GOT3 (cell line): Measurements from ENCODE around the gene CUEDC1.

Experiments used
- DNase-seq: peaks from one replicate; lab custom pipeline; 2025; ENCODE audit warnings: mixed read lengths; lab: John Stamatoyannopoulos, UW

CUEDC1 gene

DNA sequence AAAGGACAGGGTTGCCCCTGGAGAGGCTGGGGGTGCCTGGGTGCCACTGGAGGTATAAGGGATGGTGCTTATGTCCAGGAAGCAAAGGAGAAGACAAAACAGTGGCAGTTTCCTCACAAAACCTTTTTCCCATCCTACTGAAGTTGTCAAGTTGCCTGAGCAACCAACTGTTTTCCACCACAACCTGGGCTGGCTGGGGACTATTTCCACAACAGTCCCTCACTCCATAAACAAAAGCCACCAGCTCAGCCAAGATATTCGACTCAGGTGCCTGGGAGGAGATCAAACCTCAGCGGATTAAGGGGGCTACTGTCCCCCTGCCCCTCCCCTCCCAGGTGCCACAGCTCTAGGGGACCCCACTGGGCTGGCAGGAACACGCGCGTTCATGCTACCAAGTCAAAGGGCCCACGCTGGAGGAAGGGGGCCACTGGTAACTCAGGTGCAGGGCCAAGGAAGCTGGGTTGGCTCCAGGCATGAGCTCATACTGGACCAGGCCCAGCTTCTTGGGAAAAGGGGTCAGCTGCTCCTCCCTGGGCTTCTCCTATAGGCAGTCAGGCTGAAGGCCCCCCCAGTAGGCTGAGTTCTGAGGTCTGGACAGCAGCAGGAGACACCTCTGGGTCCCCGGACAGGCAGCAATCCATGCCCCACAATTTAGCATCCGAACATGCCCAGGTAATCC lies 59.7 kb downstream of the CUEDC1 start:
- DNase-seq: no peak

DNA sequence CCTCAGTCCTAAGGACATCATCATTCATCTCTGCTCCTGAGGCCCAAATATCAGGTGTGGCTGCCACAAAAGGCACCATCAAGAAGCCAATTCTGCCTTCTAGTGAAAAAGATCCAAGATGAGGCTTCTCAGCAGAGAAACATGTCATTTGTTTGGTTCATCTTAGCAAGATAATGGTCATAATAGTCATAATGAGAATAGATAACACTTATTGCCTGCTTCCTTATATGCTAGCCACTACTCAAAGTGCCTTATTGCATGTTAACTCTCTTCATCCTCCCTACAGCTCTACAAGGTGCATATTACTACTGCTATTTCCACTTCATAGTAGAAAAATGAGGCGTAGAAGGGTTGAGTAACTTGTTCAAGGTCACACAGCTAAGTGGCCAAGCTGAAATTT lies 60.4 kb downstream of the CUEDC1 start:
- no peak for DNase-seq

DNA sequence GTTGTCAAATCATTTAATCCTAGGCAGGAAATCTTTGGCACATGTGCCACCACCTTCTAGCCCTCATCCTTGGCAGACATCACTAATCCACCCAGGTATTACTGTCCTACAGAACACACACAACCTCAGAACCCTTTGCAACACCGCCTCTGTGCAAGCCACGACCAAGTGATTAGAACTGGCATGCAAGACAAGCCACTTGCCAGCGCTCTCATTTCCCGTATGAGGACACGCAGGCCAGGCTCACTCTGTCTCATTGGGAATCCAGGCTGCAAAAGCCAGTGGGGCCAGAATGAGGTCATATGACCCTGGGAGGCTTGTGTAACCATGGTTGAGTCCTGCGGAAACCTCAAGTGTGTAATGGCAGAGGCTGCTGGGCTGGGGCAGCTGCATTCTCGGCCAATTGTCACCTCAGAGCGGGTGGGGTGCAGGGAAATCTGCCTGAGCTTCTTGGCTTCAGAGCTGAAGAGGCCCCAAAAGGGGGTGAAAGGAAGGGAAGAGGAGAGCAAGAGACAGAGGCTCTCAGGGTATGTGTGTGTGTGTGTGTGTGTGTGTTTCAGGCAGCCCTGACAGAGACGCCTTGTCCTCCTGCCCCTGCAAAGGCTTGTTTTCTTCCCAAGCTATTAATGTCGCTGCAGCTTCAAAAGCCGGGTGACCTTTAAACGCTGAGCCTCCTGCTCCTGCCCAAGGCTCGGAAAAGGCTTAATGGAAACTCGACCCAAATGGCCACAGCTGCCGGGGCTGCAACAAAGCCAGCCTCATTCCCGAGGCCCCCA lies 62.2 kb downstream of the CUEDC1 start:
- peak; percentile 90 for DNase-seq

DNA sequence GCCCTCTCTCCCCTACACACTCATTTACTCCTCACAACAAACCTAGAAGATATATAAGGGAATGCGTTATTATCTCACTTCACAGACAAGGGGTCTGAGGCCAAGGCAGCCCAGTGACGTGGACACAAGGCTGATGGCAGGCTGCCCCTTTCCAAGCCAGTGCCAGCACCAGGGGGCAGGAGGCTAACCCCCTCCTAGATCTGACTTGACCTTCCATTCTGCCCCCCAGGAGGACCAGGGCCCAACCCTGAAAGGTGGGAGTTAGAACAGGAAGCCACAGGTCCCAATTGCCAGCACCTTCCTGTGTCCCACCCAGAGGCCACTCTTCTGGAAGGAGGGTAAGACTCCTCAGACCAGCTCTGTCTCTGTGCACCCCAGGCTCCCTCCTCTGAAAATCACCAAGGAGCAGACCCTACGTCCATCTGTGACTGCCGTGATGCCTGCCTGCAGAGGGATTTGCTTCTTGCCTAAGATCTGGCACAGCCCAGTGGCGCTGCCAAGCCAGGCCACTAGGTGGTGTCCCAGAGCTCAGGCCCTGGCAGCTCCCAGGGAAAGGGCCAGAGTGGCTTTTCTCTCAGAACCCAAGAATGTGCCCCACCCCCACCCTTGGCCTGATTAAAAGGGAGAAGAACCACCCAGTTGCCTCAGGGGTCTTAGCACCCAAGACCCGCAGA lies 62.9 kb downstream of the CUEDC1 start:
- peak; percentile 67 for DNase-seq

DNA sequence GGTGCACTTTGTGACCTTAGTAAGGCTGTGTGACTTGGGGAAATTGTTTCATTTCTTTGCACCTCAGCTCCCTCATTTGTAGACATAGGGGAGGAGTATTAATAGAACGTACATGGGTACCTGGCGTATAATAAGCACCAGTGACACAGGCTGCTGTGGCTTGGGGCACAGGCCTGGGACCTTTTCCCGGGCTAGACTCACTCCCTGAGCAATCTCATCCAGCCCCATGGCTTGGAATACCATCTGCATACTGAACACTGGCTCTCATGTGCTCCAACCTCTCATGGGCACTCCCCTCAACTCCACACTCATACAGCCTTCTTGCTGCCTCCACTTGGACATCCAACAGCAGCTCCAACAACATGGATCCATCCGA lies 64.4 kb downstream of the CUEDC1 start:
- no peak for DNase-seq

DNA sequence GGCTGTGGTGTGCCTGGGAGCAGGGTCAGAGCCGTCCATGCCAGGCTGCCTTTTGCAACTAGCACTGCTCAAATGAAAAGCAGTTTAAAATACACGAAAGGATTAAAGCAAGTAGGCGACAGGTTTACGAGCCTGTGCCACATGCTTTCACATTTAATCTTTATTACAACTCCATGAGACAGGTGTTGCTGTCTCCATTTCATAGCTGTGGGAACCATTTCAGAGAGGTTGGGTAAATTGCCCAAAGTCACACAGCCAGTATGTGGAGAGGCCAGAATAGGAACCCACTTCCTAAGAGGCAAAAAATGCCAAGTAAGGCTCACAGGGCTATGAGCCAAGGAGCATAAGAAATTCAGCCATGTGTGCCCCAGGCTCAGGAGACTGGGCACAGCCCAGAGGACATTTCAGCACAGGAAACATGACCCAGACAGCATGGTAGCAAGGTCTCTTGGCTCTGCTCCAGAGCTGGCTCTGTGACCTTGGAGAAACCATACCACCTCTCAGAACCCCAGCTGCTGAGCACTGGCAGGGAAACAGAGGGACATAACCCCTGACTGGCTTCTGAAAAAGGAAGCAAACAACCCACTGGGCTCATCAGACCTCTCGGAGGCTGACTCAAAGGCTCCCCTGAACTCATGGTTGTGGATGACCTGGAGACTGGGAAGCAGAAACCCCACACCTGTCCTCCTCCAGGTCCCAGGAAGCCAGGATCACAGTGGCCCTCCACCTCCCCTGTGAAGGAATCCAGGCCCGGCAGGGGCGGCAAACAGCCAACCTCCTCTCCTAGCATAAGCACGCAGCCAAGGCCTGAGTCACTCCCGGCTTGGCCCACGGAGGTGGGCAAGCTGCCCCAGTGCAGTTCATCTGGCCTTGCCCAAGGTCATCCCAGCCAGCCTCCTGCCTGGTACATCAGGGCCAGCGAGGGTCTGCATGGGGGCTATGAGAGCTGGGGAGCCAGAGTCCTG lies 65.0 kb downstream of the CUEDC1 start:
- DNase-seq: peak; percentile 45

DNA sequence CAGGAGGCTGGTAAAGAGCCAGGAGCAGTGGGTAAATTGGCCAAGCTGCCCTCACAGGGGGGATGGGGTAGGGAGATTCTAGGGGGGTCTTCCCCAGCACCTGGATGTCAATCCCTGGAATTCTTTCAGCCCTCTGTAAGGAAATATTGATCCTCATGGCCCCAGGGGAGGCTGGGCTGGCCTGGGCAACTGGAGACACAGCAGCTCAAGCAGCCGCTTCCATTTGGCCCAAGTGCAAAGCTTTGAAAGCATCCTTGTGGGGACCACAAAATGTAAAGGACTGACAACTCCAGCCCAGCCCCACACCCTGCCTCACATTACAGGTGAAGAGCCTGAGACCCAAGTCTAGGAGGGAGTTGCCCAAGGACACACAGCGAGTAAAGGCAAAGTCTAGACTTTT lies 66.0 kb downstream of the CUEDC1 start:
- no peak for DNase-seq

DNA sequence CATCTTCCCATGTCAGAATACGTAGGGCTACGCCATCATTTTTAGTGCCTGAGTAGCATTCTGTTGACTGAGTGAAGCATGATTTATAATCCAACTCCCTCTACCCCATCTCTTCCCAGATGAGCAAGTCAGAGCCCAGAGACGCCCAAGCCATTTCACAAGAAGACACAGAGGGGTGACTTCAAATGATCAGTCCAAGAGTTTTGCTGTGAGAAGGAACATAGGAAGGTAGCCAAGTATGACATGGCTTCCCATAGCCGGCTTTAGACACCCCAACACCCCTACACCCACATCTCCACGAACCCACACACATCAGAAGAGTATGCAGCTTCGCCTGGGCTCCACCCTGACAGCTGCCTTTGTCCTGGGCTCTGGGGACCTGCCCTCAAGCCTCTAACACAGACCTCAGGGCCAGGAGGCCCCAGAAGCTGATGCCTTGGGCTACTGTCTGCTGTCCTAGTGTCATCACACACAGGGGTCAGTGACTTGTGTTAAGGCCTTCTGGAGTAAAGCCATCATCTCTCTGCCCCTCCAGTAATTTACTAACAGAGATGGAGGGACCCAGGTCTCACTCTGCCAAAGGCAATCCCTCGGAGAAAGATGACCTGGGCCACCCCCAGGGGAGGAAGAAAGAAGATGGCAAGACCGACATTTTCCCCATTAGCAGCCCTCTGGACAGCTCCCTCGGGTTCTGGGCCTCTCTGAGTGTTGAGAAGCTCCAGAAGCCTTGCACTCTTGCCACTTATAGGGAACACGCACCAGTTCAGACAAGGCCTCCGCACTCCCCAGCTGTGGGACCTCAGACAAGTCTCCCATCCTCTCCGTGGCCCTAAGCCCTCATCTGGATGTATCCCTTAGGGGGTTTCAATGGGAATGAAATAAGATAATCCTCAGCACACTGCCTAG lies 66.6 kb downstream of the CUEDC1 start:
- DNase-seq: no peak

DNA sequence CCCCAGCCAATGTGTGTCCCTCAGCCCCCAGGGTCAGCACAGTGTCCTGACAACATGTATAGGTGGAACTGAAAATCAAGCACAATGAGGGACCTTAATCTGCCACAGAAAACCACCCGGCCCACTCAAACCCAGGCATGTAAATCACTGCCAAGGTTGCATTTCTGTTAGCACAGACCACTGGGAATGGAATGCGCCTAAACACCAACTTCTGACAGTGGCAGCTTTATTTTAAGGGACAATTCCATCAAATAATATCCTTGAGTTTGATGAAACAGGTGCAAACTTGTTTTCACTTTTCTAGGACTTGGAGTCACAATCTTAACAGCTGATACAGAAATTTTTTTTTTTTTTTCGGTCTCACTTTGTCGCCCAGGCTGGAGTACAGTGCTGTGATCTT lies 68.1 kb downstream of the CUEDC1 start:
- no peak for DNase-seq

DNA sequence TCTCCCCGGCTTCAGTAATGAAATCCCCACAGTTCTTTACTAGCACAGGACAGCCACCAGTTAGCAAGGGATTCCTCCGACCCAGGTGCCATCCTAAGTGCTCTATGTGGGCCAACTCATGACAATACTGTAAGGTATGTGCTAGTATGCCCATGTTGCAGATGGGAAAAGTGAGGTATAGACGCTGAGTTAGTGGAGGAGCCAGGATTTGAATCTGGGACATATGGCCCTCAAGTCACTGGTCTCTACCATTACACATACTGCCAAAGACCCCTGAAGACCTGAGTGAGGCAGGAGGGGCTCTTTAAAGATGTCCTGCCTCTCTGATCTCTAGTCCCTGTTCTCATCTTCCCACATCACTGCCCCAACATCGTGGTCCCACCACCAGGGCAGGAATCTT lies 69.2 kb downstream of the CUEDC1 start:
- no peak for DNase-seq

DNA sequence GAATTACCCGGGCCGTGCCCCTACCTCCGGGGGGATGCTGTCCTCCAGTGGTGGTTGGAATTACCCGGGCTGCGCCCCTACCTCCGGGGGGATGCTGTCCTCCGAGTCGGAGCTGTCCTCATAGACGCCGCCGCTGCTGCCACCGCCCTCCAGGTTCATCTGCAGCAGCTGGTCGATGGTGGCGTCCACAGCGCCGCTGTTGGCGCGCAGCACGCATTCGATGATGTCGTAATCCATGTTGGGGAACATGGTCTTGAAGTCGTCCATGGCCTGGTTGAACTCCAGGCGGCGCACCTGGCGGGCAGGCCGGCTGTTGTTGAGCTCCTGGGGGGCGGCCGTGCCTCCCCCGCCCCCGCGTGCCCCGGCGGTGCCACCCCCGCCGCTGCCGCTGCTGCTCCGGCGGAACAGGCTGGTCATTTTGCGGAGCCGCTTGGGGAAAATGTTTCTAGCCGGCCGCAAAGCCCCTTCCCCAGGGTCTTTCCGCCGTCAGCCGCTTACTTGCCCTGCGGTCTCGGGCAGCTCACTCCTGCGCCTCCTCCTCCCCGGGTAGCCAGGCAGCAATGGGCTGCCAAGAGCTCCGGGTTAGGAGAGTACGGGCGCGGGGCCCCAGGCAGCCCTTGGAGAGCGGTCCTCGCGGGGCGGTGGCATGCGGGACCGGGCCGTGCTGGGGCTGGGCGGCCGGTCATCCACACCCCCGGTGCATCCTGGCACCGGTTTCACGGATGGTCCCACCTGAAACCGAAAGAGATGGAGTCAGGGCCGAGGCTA lies 69.9 kb downstream of the CUEDC1 start:
- no peak for DNase-seq

DNA sequence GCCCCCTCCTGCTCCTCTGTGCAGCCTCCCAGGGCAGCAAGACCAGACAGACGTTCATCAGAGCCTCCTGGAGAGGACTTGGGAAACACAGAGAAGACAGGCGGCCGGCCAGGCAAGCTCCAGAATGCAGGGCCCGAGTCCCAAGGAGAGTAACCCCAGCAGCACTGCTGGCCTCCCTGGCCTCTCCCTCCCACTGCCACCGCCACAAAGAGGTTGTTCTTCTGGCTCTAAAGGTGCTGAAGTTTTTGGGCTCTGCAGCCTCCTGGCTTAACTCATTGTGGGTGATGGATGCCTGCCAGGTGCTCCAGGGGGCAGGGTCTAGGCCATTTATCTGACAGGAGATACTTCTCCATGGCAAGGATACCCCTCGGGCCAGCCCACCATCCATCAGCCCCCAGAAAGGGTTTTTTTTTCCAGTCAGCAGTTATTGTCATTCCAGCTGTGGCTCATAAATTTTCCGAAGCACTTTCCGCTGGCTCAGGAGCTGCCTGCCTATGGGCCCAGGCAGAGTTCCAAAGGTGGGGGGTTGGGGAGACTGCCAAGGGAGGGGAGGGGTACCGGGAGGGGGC lies 73.3 kb downstream of the CUEDC1 start:
- no peak for DNase-seq

DNA sequence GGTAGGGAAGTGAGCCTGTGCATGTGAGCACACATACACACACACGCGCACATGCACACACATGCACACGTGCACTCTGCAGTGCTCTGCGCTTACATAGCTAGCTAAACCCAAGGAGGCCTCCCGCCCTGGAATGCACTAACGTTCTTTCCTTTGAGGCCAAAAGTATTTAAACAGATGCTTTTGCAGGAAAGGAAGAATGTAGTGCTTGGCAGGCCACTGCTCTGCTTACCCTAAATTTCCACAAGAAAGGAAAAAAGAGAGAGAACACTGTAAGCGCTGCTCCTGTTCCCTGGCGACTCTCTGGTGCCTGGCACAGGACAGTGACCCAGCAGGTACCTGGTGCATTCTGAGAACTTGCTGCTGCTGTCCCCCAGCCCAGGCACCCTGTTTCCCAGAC lies 74.1 kb downstream of the CUEDC1 start:
- no peak for DNase-seq

DNA sequence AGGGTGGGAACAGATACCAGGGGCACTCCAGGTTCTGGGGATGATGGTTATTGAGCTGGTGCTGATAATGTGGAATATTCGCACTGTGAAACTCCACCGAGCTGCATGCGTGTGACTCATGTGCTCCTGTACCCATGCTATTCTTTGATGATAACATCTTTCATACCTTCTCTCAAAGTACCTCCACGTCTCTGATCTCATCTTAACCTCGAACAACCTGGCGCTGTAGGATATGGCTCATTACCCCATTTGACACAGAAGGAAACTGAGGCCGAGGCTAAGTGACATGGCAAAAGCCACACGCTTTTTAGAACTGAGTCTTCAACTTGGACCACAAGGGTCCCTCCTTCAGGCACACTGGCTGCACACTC lies 75.1 kb downstream of the CUEDC1 start:
- DNase-seq: no peak

DNA sequence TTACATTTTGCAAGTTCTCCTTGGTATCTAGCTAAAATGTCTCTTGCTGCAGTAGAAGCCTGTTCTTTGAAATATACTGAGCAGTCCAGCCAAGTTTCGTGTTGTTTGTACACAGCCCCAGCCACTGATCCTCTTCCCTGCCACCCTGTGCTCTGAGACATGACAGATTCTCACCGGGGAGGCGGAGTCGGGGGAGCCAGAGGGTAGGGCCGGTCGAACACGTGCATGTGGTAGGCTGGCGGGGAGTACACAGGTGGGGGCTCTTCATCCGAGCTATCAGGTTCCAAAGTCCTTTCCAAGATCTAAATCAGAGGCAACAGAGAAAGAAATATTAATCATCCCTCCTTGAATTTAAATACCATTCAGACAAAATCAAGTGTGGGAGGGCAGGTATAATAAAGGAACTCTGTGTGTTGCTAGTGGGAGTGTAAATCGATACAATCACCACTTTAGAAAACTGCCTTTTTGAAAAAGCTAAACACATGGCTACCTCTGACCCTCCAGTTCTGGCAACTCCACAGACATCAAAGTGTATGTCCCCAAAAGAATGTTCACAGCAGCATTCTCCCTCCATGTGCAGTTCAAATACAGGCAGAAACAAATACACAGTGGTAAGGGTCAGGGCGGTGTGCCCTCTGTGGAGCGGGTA lies 75.7 kb downstream of the CUEDC1 start:
- DNase-seq: no peak

DNA sequence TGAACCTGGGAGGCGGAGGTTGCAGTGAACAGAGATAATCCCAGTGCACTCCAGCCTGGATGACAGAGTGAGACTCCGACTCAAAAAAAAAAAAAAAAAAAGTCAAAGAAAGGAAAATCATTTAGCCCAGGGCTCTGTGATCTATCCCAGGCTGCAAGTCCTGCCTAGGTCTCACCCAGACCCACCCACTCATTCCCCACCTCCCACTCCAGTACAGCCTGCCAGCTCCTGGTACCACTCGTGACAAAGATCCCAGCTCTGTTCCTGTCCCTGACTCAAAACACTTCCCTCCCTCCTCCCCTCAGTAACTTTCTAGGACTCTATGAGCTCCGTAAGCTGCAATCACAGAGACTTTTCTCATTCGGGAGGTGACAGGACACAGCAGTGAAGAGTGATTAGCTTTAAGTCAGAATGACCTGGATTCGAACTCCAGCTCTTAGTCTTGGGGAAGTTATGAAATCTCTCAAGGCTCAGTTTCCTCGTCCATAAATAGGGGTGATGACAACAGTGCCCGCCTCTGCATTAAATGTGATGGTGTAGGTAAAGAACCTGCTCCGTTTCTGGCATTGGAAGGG lies 77.3 kb downstream of the CUEDC1 start:
- DNase-seq: no peak

DNA sequence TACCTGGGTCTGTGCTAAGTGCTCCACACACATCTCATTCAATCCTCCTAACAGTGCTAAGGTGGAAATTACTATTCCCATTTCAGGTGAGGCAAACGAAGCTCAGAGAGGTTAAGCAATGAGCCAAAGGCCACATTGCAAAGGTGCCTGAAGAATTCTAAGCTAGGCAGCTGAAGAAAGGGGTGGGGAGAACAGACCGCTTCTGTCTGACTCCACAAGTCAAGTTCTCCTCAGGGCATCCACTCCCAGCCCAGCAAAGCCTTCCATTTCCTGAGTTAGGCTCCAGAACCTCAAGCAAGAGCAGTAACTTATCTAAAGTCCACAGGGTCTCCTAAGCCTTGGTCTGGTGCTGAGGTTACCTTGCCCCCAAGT lies 78.4 kb downstream of the CUEDC1 start:
- DNase-seq: no peak

DNA sequence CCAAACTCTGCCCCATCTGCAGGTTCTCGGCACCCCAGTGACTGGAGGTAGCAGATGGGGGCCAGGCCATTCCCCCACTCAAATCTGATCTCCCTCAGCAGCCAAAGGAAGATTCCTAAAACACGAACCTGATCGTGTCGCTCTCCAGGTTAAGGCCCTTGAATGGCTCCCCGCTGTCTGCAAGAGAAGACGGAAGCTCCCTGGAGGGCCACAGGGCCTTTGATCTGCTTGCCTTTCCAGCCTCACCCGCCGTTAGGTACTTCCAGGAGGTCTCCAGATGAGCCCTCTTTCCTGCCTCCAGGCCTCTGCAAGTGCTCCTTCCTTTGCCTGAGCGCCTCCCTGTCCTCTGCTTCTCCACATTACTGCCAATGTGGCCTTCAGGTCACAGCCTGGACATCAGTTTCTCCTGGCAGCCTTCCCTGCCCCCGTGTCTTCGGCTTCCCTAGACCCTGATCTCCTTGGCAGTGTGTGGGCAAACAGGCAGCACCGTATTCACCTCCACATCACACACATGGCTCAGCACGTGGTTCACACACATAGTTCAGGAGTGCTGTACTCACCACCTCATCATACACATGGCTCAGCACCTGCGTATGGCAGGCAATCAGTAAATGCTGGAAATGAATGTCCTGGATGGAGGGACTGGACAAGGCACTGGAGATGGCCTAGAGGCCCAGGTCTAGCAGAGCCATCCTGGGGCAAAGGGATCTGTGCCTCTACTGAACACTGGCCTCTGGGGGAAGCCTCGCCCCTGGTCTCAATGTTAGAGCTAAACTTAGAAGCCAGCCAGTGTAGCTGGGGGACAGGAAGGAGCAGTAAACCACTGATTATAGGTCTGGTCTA lies 79.0 kb downstream of the CUEDC1 start:
- DNase-seq: no peak
